Ishikawa (cell line): ENCODE data around the gene RPRM.
A peak's percentile ranks its signal among the peaks of the same experiment; 100 is the strongest.

Source experiments
- CREB1 ChIP-seq: IDR thresholded peaks from 2 replicates; pipeline ENCODE4 v1.6.1; 2012; ENCODE audit warnings: low read depth
- EP300 ChIP-seq: IDR thresholded peaks from 2 replicates; pipeline ENCODE4 v1.6.1; 2012; ENCODE audit warnings: borderline replicate concordance
- FOXM1 ChIP-seq: IDR thresholded peaks from 2 replicates; pipeline ENCODE4 v1.6.1; 2012; ENCODE audit warnings: low read depth, borderline replicate concordance
- RAD21 ChIP-seq: IDR thresholded peaks from 2 replicates; pipeline ENCODE4 v1.6.1; 2012; ENCODE audit warnings: low read depth
- YY1 ChIP-seq: IDR thresholded peaks from 2 replicates; pipeline ENCODE4 v1.6.1; 2012; ENCODE audit warnings: low read depth

DNA sequence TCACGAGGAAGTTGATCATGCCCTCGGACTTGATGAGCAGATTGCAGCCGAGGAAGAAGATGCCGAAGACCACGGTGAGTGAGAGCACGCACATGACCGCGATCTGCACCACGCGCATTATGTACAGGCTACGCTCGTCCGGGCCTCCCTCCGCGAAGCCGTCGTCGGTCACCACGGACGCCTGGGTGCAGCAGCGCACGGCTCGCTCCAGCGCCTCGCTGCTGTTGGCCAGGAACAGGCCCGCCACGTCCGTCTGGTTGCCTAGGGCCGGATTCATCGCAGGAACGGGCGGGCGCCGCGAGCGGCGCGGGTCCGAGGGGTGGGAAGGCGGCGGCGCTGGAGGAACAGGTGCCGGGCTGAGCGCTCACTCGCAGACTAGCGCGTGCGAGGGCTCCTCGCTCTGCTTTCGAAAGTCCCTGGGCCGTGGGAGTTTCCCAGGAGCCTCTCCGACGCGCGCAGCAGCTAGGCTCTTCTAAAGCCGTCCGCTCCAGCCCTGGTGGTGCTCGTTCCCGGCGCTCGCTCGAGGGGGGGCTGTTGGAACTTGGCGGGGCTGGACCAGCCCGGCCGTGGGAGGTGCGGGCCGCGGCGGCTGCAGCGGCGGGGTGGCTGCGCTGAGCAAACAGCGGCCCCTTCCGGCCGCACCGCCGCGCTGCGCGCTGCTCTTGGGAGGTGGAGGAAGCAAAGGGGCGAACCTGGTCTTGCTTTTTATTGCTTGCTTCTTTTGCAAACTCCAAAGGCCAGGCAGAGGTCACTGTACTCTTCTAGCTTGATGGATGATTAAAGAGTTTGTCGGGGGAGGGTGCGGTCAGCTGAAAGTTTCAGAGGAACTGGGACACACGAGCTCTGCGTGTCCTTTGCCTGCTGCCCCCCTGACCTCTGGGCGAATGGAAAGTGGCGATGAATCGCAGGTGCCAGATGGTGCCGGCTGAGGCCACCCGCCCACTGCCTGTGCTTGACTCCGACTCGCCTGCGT lies at the start of gene RPRM:
- TF ChIP-seq FOXM1, result no peak
- TF ChIP-seq CREB1, result no peak
- TF ChIP-seq EP300, result no peak
- TF ChIP-seq YY1, result no peak
- TF ChIP-seq RAD21, result peak; percentile 84
